Measurements from ENCODE around the gene STAU1.
"Not testable (repeated sequence)": the region's sequence is repeated elsewhere in the genome, so short reads cannot be mapped to it uniquely, and the experiment has no call there.

Gene STAU1

DNA sequence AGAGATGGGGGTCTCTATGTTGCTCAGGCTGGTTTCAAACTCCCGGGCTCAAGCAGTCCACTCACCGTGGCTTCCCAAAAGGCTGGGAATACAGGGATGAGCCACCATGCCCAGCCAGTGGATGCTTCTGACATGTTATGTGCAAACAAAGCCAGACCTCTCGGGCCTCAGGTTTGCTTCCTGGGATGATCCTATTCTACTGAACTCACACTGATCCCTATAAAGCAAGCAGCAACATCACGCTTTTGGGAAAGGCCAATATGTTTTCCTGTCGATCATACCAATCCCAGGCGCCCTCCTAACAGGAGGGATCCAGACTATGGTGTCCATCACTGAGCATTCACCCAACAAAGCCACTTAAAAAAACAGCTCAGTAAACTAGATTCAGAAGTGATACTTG is 81.8 kb downstream of the STAU1 start:
- TF ChIP-seq, protein P1, sequence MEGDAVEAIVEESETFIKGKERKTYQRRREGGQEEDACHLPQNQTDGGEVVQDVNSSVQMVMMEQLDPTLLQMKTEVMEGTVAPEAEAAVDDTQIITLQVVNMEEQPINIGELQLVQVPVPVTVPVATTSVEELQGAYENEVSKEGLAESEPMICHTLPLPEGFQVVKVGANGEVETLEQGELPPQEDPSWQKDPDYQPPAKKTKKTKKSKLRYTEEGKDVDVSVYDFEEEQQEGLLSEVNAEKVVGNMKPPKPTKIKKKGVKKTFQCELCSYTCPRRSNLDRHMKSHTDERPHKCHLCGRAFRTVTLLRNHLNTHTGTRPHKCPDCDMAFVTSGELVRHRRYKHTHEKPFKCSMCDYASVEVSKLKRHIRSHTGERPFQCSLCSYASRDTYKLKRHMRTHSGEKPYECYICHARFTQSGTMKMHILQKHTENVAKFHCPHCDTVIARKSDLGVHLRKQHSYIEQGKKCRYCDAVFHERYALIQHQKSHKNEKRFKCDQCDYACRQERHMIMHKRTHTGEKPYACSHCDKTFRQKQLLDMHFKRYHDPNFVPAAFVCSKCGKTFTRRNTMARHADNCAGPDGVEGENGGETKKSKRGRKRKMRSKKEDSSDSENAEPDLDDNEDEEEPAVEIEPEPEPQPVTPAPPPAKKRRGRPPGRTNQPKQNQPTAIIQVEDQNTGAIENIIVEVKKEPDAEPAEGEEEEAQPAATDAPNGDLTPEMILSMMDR (IDR thresholded peaks at IDR 0.05; ENCODE audit: insufficient read depth, low read length, poor library complexity, severe bottlenecking): no peak
- Histone ChIP-seq H3K4me3 (replicated peaks; ENCODE audit: low read depth, low read length) (no peak overlapping the region), H3K27me3 (replicated peaks; ENCODE audit: control insufficient read depth, insufficient read depth, low read length) (no peaks in the 10 kb centered on the region), H3K36me3 (ENCODE audit: control insufficient read depth, insufficient read depth, low read length) (peaks cover 17% of the 10 kb centered on the region)
- DNase-seq (ENCODE audit: extremely low read depth, insufficient read length): no peak

DNA sequence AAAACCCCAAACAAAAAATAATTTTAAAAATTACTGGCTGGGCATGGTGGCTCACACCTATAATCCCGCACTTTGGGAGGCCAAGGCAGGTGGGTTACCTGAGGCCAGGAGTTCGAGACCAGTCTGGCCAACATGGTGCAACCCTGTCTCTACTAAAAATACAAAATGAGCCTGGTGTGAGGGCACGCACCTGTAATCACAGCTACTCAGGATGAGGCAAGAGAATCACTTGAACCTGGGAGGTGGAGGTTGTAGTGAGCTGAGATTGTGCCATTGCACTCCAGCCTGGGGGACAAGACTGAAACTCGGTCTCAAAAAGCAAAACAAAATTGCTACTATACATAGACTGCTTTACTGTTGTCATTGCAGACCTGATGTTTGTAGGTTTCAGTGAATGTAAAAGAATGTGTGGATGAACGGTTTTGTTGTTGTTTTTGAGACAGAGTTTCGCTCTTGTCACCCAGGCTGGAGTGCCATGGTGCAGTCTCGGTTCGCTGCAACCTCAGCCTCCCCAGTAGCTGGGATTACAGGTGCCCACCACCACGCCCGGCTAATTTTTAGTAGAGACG is 83.1 kb downstream of the STAU1 start:
- DNase-seq (ENCODE audit: extremely low read depth, insufficient read length); H3K4me3 ChIP-seq (replicated peaks; ENCODE audit: low read depth, low read length); H3K27me3 ChIP-seq (replicated peaks; ENCODE audit: control insufficient read depth, insufficient read depth, low read length): not testable (repeated sequence)
- peaks cover 19% of the 10 kb centered on the region for H3K36me3 ChIP-seq (ENCODE audit: control insufficient read depth, insufficient read depth, low read length)

DNA sequence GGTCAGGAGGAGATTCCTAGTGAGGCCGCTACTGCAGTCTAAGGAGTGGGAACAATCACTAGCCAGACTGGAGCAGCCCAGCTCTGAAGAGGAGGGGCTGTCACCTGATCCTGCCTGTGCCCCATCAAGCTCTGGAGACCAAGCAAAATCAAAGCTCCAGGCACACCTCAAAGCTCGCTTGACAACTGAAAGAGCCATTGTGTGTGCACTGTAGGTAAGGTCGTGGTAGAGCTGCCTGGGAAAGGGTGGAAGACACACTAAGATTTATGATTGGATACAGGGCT is 83.8 kb downstream of the STAU1 start:
- Histone ChIP-seq H3K4me3 (replicated peaks; ENCODE audit: low read depth, low read length) (no peak overlapping the region), H3K36me3 (ENCODE audit: control insufficient read depth, insufficient read depth, low read length) (peaks cover 19% of the 10 kb centered on the region), H3K27me3 (replicated peaks; ENCODE audit: control insufficient read depth, insufficient read depth, low read length) (no peaks in the 10 kb centered on the region)
- TF ChIP-seq, protein P1 (IDR thresholded peaks at IDR 0.05; ENCODE audit: insufficient read depth, low read length, poor library complexity, severe bottlenecking): no peak
- no peak for DNase-seq (ENCODE audit: extremely low read depth, insufficient read length)

DNA sequence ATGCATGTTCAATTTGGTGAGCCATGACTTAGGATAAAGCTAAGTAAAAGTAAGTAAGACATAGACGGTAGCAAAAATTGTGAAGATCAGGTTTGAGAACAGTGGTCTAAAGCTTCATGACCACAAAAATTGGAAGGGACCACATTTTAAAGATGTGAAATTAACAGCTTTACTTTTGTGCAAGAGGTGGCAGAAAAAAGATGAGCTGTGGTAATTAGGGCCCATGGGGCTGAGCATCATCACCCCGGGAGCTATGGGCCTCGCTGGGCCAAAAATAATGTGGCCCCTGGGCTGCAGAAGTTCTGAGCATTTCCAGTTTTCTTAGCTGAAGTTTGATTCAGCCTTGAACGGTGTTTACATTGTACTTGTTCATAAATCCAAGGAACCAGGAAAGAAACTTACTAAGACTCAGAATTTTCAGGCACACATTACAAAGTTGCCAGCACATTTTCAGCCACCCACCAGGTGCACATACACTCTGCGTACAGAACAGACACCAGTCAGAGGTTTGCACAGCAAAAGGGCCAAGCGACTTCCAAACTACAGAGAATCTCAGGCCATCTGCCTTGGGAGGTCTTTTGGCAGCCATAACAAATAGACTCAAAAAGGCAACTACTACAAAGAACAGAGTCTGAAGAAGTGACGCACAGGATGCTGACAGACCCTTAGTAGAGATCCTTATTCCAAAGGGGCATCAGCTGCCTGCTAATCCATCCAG is 84.3 kb downstream of the STAU1 start:
- TF ChIP-seq, protein P1 (IDR thresholded peaks at IDR 0.05; ENCODE audit: insufficient read depth, low read length, poor library complexity, severe bottlenecking): no peak
- peaks cover 21% of the 10 kb centered on the region for H3K36me3 ChIP-seq (ENCODE audit: control insufficient read depth, insufficient read depth, low read length)

DNA sequence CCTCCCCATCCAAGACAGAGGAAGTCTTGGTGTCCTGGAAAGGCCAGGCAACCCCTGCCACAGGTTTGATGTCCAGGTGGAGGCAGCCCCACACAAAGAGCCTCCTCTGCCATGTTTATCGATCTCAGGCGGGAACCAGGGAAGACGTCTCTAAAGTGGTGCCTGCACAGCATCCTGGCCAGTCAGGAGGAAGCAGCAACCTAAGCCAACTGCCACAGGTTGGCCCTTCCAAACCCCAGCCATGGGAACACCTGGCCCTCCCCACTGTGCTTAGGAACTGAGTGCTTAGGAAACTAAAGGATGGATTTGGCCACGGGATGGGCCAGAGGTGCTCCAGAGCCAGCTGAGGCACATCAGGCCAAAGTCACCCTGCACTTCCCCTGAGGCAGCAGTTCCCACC is 85.1 kb downstream of the STAU1 start:
- H3K36me3 ChIP-seq (ENCODE audit: control insufficient read depth, insufficient read depth, low read length): peaks cover 23% of the 10 kb centered on the region

More for the DNA sequence above, 84.3 kb downstream of the STAU1 start:
- H3K4me3 ChIP-seq (replicated peaks; ENCODE audit: low read depth, low read length): no peak overlapping the region
- H3K27me3 ChIP-seq (replicated peaks; ENCODE audit: control insufficient read depth, insufficient read depth, low read length): no peaks in the 10 kb centered on the region
- DNase-seq (ENCODE audit: extremely low read depth, insufficient read length): no peak

DNA sequence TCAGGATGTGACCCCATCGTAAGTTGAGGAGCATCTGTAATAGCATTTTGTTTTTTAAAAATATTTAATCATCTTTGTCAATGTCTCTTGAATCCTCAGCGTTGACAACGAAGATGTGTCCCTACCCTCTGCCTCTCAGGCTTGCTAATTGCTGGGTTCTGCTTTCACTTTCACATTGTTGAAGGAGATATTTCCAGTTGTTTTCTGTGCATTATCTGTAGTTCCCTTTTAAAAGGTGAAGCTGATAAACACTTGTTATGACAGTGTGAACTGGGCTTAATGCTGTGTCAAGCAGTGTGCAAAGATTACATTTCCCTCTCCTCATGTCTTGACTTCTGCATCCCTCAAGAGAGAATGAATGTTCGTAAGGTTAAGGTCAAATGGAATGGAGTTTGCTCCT is 87.2 kb downstream of the STAU1 start:
- H3K4me3 ChIP-seq (replicated peaks; ENCODE audit: low read depth, low read length): no peak overlapping the region
- no peaks in the 10 kb centered on the region for H3K27me3 ChIP-seq (replicated peaks; ENCODE audit: control insufficient read depth, insufficient read depth, low read length)
- H3K36me3 ChIP-seq (ENCODE audit: control insufficient read depth, insufficient read depth, low read length): peaks cover 28% of the 10 kb centered on the region
- DNase-seq (ENCODE audit: extremely low read depth, insufficient read length): no peak
- TF ChIP-seq, protein P1 (IDR thresholded peaks at IDR 0.05; ENCODE audit: insufficient read depth, low read length, poor library complexity, severe bottlenecking): no peak

More for the DNA sequence above, 85.1 kb downstream of the STAU1 start:
- TF ChIP-seq, protein P1 (IDR thresholded peaks at IDR 0.05; ENCODE audit: insufficient read depth, low read length, poor library complexity, severe bottlenecking): no peak
- no peak for DNase-seq (ENCODE audit: extremely low read depth, insufficient read length)
- Histone ChIP-seq H3K27me3 (replicated peaks; ENCODE audit: control insufficient read depth, insufficient read depth, low read length) (no peaks in the 10 kb centered on the region), H3K4me3 (replicated peaks; ENCODE audit: low read depth, low read length) (no peak overlapping the region)

DNA sequence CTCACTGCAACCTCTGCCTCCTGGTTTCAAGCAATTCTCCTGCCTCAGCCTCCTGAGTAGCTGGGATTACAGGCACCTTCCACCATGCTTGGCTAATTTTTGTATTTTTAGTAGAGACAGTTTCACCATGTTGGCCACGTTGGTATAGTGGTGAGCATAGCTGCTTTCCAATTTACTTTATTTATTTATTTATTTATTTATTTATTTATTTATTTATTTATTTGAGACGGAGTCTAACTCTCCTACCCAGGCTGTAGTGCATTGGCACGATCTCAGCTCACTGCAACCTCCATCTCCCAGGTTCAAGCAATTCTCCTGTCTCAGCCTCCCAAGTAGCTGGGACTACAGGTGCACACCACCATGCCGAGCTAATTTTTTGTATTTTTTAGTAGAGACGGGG is 87.8 kb downstream of the STAU1 start:
- not testable (repeated sequence) for H3K27me3 ChIP-seq (replicated peaks; ENCODE audit: control insufficient read depth, insufficient read depth, low read length); H3K4me3 ChIP-seq (replicated peaks; ENCODE audit: low read depth, low read length); DNase-seq (ENCODE audit: extremely low read depth, insufficient read length)
- peaks cover 28% of the 10 kb centered on the region for H3K36me3 ChIP-seq (ENCODE audit: control insufficient read depth, insufficient read depth, low read length)

Measured in GM06990 (cell line).